ENCODE results near the gene CACFD1. TPM values are rescaled to one million over a fixed set of nuclear protein-coding genes. Genes with fewer than 3 reads are reported as not detected.

Gene CACFD1
- total RNA-seq, 1 experiment from 2014 or later, result 27.0 TPM

DNA sequence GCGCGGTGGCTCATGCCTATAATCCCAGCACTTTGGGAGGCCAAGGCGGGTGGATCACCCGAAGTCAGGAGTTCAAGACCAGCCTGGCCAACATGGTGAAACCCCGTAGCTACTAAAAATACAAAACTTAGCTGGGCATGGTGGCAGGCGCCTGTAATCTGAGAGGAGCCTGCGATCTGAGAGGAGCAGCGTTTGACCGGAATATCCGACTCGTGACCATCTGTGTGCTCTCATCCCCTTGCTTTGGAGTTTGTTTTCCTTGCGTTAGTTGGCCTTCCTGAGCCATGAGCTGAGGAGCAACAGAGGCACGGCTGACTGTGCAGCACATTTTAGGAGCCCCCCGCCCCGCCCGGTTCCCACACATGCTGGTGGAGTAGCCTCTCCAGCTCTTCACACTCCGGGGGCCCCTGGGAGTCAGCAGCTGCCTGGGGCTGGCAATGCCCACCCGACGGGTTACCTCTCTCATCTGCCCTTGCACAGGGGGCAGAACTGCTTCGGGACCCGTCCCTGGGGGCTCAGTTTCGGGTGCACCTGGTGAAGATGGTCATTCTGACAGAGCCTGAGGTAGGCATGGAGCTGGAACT, 34.6 kb upstream of the CACFD1 start:
- intact Hi-C loops (cut with micrococcal nuclease; ENCODE audit: unreplicated experiment), result no loop called here
- no peak for DNase-seq
- BruUV-seq (replicated peaks), result no TSS peak
- H3K36me3 Mint-ChIP-seq (ENCODE audit: insufficient read depth, unreplicated experiment), result no peaks in the 10 kb centered on the region
- ChIA-PET CTCF (interaction anchor here (0.5 kb wide), 1 partner anchor 33 kb away, joined by 4 read pairs; no protein-coding TSS in a partner anchor), POLR2A (interaction anchor here (1.0 kb wide), 1 partner anchor 34 kb away, joined by 3 read pairs; no protein-coding TSS in a partner anchor)
- no peak overlapping the region for H3K4me3 Mint-ChIP-seq (ENCODE audit: unreplicated experiment)
- Histone ChIP-seq H3K9me3 (no peaks in the 10 kb centered on the region), H3K4me1 (peaks cover 9% of the 10 kb centered on the region; the same call in 1 of the 2 replicates), H3K4me3 (ENCODE audit: low read depth, low read length) (no peak overlapping the region), H3K36me3 (ENCODE audit: control insufficient read depth, insufficient read depth, low read length) (no peaks in the 10 kb centered on the region), H3K27me3 (replicated peaks; ENCODE audit: control insufficient read depth, insufficient read depth, low read length) (no peaks in the 10 kb centered on the region)
- TF ChIP-seq, protein P1, sequence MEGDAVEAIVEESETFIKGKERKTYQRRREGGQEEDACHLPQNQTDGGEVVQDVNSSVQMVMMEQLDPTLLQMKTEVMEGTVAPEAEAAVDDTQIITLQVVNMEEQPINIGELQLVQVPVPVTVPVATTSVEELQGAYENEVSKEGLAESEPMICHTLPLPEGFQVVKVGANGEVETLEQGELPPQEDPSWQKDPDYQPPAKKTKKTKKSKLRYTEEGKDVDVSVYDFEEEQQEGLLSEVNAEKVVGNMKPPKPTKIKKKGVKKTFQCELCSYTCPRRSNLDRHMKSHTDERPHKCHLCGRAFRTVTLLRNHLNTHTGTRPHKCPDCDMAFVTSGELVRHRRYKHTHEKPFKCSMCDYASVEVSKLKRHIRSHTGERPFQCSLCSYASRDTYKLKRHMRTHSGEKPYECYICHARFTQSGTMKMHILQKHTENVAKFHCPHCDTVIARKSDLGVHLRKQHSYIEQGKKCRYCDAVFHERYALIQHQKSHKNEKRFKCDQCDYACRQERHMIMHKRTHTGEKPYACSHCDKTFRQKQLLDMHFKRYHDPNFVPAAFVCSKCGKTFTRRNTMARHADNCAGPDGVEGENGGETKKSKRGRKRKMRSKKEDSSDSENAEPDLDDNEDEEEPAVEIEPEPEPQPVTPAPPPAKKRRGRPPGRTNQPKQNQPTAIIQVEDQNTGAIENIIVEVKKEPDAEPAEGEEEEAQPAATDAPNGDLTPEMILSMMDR (IDR thresholded peaks at IDR 0.05; ENCODE audit: insufficient read depth in 1 of 2, low read depth in 1 of 2, low read length in 1 of 2, severe bottlenecking in 1 of 2, unreplicated experiment in 1 of 2), result no peak
- no peaks in the 10 kb centered on the region for H3K4me1 Mint-ChIP-seq (ENCODE audit: low read depth, unreplicated experiment)
- H3K9me3 Mint-ChIP-seq (ENCODE audit: unreplicated experiment), result no peaks in the 10 kb centered on the region
- H3K27me3 Mint-ChIP-seq (ENCODE audit: insufficient read depth, unreplicated experiment), result no peaks in the 10 kb centered on the region
- H3K27ac Mint-ChIP-seq (ENCODE audit: unreplicated experiment), result no peak overlapping the region

DNA sequence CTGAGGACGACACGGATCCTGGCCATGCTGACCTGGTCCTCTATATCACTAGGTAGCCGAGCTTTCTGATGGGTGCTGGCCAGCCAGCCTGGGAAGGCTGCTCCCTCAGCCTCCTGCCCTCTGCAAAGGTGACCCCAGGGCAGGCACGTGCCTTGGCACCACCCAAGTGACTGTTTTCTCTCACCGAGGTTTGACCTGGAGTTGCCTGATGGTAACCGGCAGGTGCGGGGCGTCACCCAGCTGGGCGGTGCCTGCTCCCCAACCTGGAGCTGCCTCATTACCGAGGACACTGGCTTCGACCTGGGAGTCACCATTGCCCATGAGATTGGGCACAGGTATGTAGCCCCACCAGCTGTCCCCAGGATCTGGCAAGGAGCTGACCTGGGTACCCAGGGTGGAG, 33.8 kb upstream of the CACFD1 start:
- Mint-ChIP-seq H3K36me3 (ENCODE audit: insufficient read depth, unreplicated experiment) (no peaks in the 10 kb centered on the region), H3K27me3 (ENCODE audit: insufficient read depth, unreplicated experiment) (no peaks in the 10 kb centered on the region), H3K27ac (ENCODE audit: unreplicated experiment) (no peak overlapping the region), H3K4me1 (ENCODE audit: low read depth, unreplicated experiment) (no peaks in the 10 kb centered on the region), H3K9me3 (ENCODE audit: unreplicated experiment) (no peaks in the 10 kb centered on the region), H3K4me3 (ENCODE audit: unreplicated experiment) (no peak overlapping the region)
- POLR2A ChIA-PET, result no interaction called here
- Histone ChIP-seq H3K9me3 (no peaks in the 10 kb centered on the region), H3K4me1 (peaks cover 7% of the 10 kb centered on the region; the same call in 1 of the 2 replicates), H3K4me3 (ENCODE audit: low read depth, low read length) (no peak overlapping the region), H3K36me3 (ENCODE audit: control insufficient read depth, insufficient read depth, low read length) (no peaks in the 10 kb centered on the region), H3K27me3 (replicated peaks; ENCODE audit: control insufficient read depth, insufficient read depth, low read length) (no peaks in the 10 kb centered on the region)
- TF ChIP-seq, protein P1 (IDR thresholded peaks at IDR 0.05; ENCODE audit: insufficient read depth in 1 of 2, low read depth in 1 of 2, low read length in 1 of 2, severe bottlenecking in 1 of 2, unreplicated experiment in 1 of 2), result no peak
- CTCF ChIA-PET, result interaction anchor here (0.5 kb wide), 1 partner anchor 34 kb away, joined by 4 read pairs; no protein-coding TSS in a partner anchor
- intact Hi-C loops (cut with micrococcal nuclease; ENCODE audit: unreplicated experiment), result no loop called here
- DNase-seq, result no peak
- BruUV-seq (replicated peaks), result no TSS peak

DNA sequence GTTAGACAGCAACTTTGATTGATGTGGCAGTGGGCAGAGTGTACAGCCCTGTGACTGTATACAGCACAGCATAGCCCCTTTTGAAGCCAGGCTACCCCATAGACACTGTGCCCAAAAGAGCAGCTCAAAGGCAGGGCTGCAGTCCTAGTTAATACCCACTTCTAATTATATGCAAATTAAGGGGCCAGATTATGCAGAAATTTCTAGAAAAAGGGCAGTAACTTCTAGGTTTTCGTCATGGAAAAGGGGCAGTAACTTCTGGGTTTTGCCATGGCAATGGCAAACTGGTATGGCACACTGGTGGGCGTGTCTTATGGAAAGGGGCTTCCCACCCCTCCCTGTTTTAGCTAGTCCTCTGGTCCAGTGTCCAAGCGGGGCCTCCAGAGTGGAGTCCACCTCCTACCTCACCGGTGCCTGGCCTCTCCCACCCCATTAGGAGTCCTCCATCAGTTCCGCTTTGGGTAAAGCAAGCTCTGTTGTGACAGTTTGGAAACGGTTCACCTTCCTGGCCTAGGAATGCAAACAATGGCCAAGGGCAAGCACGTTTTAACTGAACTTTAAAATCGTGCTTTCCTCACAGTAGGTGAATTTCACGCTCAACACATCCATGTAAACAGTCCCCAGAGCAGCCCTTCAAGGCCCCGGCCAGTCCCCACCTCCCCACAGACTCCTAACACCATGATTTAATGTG, 32.0 kb upstream of the CACFD1 start:
- no peak overlapping the region for H3K27ac Mint-ChIP-seq (ENCODE audit: unreplicated experiment)
- no TSS peak for BruUV-seq (replicated peaks)
- POLR2A ChIA-PET, result interaction anchor here (1.1 kb wide), 1 partner anchor 32 kb away, joined by 4 read pairs; the partner anchor contains the start of gene CACFD1
- TF ChIP-seq, protein P1 (IDR thresholded peaks at IDR 0.05; ENCODE audit: insufficient read depth in 1 of 2, low read depth in 1 of 2, low read length in 1 of 2, severe bottlenecking in 1 of 2, unreplicated experiment in 1 of 2), result no peak
- H3K4me1 ChIP-seq, result peaks cover 7% of the 10 kb centered on the region; the same call in 1 of the 2 replicates
- no peaks in the 10 kb centered on the region for H3K36me3 Mint-ChIP-seq (ENCODE audit: insufficient read depth, unreplicated experiment)
- H3K27me3 Mint-ChIP-seq (ENCODE audit: insufficient read depth, unreplicated experiment), result no peaks in the 10 kb centered on the region
- H3K36me3 ChIP-seq (ENCODE audit: control insufficient read depth, insufficient read depth, low read length), result no peaks in the 10 kb centered on the region
- no peak for DNase-seq
- H3K9me3 ChIP-seq, result no peaks in the 10 kb centered on the region
- intact Hi-C loops (cut with micrococcal nuclease; ENCODE audit: unreplicated experiment), result no loop called here
- peak overlapping the region; percentile 58 for H3K4me3 Mint-ChIP-seq (ENCODE audit: unreplicated experiment)
- CTCF ChIA-PET, result no interaction called here
- no peaks in the 10 kb centered on the region for H3K9me3 Mint-ChIP-seq (ENCODE audit: unreplicated experiment)
- no peaks in the 10 kb centered on the region for H3K27me3 ChIP-seq (replicated peaks; ENCODE audit: control insufficient read depth, insufficient read depth, low read length)
- H3K4me3 ChIP-seq (ENCODE audit: low read depth, low read length), result peak overlapping the region; percentile 42
- H3K4me1 Mint-ChIP-seq (ENCODE audit: low read depth, unreplicated experiment), result no peaks in the 10 kb centered on the region
